ENCODE measurements around the gene CYP26A1.

The CYP26A1 gene

GRCh38 chr10:93121311-93121710 lies 47.6 kb downstream of the CYP26A1 start:
- DNase-seq (ENCODE audit: low read depth in 2 of 2) = no peak

GRCh38 chr10:93123766-93124165 lies 50.1 kb downstream of the CYP26A1 start:
- no peak for DNase-seq (ENCODE audit: low read depth in 2 of 2)

DNA sequence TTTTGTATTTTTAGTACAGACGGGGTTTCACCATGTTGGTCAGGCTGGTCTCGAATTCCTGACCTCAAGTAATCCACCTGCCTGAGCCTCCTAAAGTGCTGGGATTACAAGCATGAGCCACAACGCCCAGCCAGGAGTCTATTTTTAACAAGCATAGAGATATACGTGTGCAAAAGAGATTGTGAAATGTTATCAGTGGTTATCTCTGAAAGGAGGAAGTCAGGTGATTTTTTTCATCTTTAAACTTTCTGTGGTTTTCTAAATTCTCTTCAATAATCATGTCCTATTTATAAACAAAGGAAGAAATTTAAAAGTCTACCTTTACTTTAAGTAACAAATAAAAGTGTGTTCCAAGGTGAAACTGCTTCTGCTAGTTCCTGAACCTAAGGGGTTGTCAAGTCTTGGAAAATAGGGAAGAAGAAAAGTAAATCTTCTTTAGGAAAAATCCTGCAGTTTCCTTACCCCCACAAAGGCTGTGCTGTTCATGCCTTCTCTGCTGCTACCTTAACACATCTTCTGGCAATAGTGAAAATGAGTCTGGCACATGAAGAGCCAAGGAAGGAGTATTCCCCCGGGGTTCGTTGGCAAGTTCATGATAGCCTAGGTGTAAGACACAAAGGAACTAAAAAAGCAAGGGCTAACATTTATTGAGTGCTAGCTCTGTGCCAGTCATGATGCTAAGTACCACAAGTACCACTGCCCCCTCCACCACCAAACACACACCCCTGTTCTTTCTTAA lies 51.1 kb downstream of the CYP26A1 start:
- DNase-seq (ENCODE audit: low read depth in 2 of 2) = no peak

GRCh38 chr10:93125966-93126365 lies 52.3 kb downstream of the CYP26A1 start:
- DNase-seq (ENCODE audit: low read depth in 2 of 2) = no peak

GRCh38 chr10:93126483-93127052 lies 52.9 kb downstream of the CYP26A1 start:
- no peak for DNase-seq (ENCODE audit: low read depth in 2 of 2)
